GM13977 (cell line): ENCODE measurements around the gene TMEM150C.

Experiments
- DNase-seq: peaks from one replicate; pipeline ENCODE4 v3.0.0; 2012; ENCODE audit warnings: low spot score
- CTCF ChIP-seq: IDR thresholded peaks from 2 replicates; pipeline ENCODE4 v1.5.1; 2012; ENCODE audit warnings: mild to moderate bottlenecking, control low read depth; ENCODE audit not compliant: insufficient read depth; ENCODE audit errors: extremely low read depth, missing control alignments
- in situ Hi-C: fragments of 300-500 bp; cut with MboI; formaldehyde crosslinking; loops from one replicate; pipeline ENCODE4 v1.12.0; 2022; ENCODE audit warnings: low sequenced_read_pairs, low pct_unique_long_range_greater_than_20kb, mixed read lengths, inconsistent platforms; ENCODE audit not compliant: unreplicated experiment

Gene TMEM150C

GRCh38 chr4:82508806-82509428 is 52.9 kb downstream of the TMEM150C start:
- in situ Hi-C loops: no loop called here
- TF ChIP-seq CTCF: no peak
- DNase-seq: no peak

- TF ChIP-seq CTCF: no peak
- in situ Hi-C loops: no loop called here
- no peak for DNase-seq
These were observed 53.8 kb downstream of the TMEM150C start for GRCh38 chr4:82508011-82508410.

- TF ChIP-seq CTCF: no peak
- in situ Hi-C loops: no loop called here
These were observed 60.7 kb downstream of the TMEM150C start for GRCh38 chr4:82501154-82501442.

GRCh38 chr4:82500435-82501153 is 61.2 kb downstream of the TMEM150C start:
- no peak for TF ChIP-seq CTCF
- in situ Hi-C loops: no loop called here

More at GRCh38 chr4:82501154-82501442, 60.7 kb downstream of the TMEM150C start:
- DNase-seq: no peak

GRCh38 chr4:82499738-82500434 is 61.9 kb downstream of the TMEM150C start:
- no peak for DNase-seq
- in situ Hi-C loops: no loop called here
- no peak for TF ChIP-seq CTCF

More at GRCh38 chr4:82500435-82501153, 61.2 kb downstream of the TMEM150C start:
- no peak for DNase-seq

- in situ Hi-C loops: no loop called here
- no peak for DNase-seq
- TF ChIP-seq CTCF: no peak
These were observed 65.4 kb downstream of the TMEM150C start for GRCh38 chr4:82496349-82496748.
